DND-41 (cell line): ENCODE measurements around the gene KCNH8.

Experiments
- ATAC-seq: fragments of 200-7000 bp; cut with Tn5 transposase; 3 replicates; pipeline ENCODE4 v1.9.1; 2021; ENCODE audit warnings: low read depth; ENCODE audit not compliant: insufficient read depth
- DNase-seq: peaks from one replicate; pipeline ENCODE4 v3.0.0-alpha.2; 2020
- H2AFZ ChIP-seq: 2 replicates; pipeline ENCODE4 v1.6.0; 2012; ENCODE audit warnings: low read depth, low read length
- H3K27ac ChIP-seq: 2 replicates; pipeline ENCODE4 v1.5.1; 2012; ENCODE audit warnings: low read length, inconsistent platforms
- H3K27me3 ChIP-seq: fragments of 200-600 bp; sonication (generic); 2 replicates; pipeline ENCODE4 v1.6.0; 2012; ENCODE audit warnings: low read length, mild to moderate bottlenecking, inconsistent platforms; ENCODE audit not compliant: insufficient read depth, poor library complexity
- H3K36me3 ChIP-seq: 2 replicates; pipeline ENCODE4 v1.5.1; 2012; ENCODE audit warnings: low read length, inconsistent platforms; ENCODE audit not compliant: insufficient read depth
- H3K4me1 ChIP-seq: 2 replicates; pipeline ENCODE4 v1.5.1; 2012; ENCODE audit warnings: mild to moderate bottlenecking, low read length; ENCODE audit not compliant: insufficient read depth
- H3K4me2 ChIP-seq: 2 replicates; pipeline ENCODE4 v1.6.0; 2012; ENCODE audit warnings: mild to moderate bottlenecking, moderate library complexity, low read length, inconsistent platforms; ENCODE audit not compliant: insufficient read depth
- H3K4me3 ChIP-seq, 2 experiments: fragments of 200-600 bp in 1 of 2; shearing (Covaris generic) in 1 of 2; 2 replicates each; pipeline ENCODE4 v1.5.1; 2012 to 2016; ENCODE audit warnings: inconsistent platforms in 2 of 2, low read length in 2 of 2, mild to moderate bottlenecking in 2 of 2, low read depth in 1 of 2, moderate library complexity in 1 of 2
- H3K79me2 ChIP-seq: 2 replicates; pipeline ENCODE4 v1.6.0; 2012; ENCODE audit warnings: low read length, inconsistent platforms; ENCODE audit not compliant: insufficient read depth
- H3K9ac ChIP-seq: 2 replicates; pipeline ENCODE4 v1.6.0; 2012; ENCODE audit warnings: low read depth, mild to moderate bottlenecking, inconsistent platforms, low read length, moderate library complexity
- H3K9me3 ChIP-seq: 2 replicates; pipeline ENCODE4 v1.5.1; 2012; ENCODE audit warnings: low read length, moderate library complexity, mild to moderate bottlenecking, inconsistent platforms; ENCODE audit not compliant: insufficient read depth, severe bottlenecking
- H4K20me1 ChIP-seq: 2 replicates; pipeline ENCODE4 v1.6.0; 2012; ENCODE audit warnings: low read length; ENCODE audit not compliant: insufficient read depth
- EZH2 ChIP-seq: IDR thresholded peaks from 3 replicates; pipeline ENCODE4 v1.6.1; 2012; ENCODE audit warnings: borderline replicate concordance, low read depth, mild to moderate bottlenecking, moderate library complexity, low read length, inconsistent platforms; ENCODE audit not compliant: severe bottlenecking
- TF ChIP-seq, protein P1 (sequence below): IDR thresholded peaks from 2 replicates; pipeline ENCODE4 v1.5.1; 2012; ENCODE audit warnings: borderline replicate concordance, low read length, moderate library complexity, mild to moderate bottlenecking; ENCODE audit not compliant: poor library complexity, severe bottlenecking; ENCODE audit errors: extremely low read depth

The KCNH8 gene

DNA sequence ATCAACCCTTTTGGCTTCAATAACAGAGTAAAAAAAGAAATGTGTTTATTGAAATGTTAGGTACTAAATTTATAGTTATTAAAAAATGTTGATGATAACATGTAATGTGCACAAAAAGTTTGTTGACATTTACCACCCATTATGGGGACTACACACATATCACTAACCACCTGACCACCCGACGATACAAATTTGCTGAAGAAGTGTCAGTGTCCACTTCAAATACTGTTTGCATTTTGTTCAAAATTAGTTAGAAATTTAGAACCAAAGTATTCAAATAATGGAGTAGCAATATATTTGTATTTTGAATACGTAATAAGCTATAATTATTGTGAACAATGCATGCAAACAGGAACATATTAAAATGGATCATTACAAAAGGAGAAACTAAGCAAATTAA is 54.4 kb downstream of the KCNH8 start:
- H3K4me1 ChIP-seq: no peaks in the 10 kb centered on the region
- H3K27me3 ChIP-seq: no peaks in the 10 kb centered on the region
- H3K4me3 ChIP-seq: no peak overlapping the region
- H3K27ac ChIP-seq: no peak overlapping the region
- H3K4me2 ChIP-seq: no peak overlapping the region
- no peaks in the 10 kb centered on the region for H3K79me2 ChIP-seq
- no peaks in the 10 kb centered on the region for H4K20me1 ChIP-seq
- no peaks in the 10 kb centered on the region for H3K9me3 ChIP-seq
- no peaks in the 10 kb centered on the region for H3K36me3 ChIP-seq
- DNase-seq (no peak), ATAC-seq (no peak)
- no peak overlapping the region for H3K9ac ChIP-seq
- no peak overlapping the region for H2AFZ ChIP-seq
- TF ChIP-seq, protein P1, sequence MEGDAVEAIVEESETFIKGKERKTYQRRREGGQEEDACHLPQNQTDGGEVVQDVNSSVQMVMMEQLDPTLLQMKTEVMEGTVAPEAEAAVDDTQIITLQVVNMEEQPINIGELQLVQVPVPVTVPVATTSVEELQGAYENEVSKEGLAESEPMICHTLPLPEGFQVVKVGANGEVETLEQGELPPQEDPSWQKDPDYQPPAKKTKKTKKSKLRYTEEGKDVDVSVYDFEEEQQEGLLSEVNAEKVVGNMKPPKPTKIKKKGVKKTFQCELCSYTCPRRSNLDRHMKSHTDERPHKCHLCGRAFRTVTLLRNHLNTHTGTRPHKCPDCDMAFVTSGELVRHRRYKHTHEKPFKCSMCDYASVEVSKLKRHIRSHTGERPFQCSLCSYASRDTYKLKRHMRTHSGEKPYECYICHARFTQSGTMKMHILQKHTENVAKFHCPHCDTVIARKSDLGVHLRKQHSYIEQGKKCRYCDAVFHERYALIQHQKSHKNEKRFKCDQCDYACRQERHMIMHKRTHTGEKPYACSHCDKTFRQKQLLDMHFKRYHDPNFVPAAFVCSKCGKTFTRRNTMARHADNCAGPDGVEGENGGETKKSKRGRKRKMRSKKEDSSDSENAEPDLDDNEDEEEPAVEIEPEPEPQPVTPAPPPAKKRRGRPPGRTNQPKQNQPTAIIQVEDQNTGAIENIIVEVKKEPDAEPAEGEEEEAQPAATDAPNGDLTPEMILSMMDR: no peak
- TF ChIP-seq EZH2: no peak

DNA sequence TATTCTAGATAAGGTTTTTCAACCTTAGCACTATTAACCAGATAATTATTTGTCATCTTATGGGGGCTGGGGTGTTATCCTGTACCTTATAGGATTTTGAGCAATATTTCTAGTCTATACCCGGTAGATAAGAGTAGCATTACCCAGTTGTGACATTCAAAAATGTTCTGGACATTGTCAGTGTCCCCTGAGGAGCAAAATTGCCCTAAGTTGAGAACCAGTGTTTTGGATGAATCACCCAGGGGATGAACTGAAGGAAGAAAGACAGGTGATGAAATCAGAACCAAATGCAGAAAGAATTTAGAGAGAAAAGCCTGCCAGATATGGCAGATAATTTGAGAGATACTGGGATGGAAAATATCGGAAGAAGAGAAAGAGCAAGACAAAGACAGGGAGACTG is 58.2 kb downstream of the KCNH8 start:
- Histone ChIP-seq H3K4me2 (no peak overlapping the region), H2AFZ (no peak overlapping the region), H3K79me2 (no peaks in the 10 kb centered on the region), H4K20me1 (no peaks in the 10 kb centered on the region), H3K27ac (no peak overlapping the region), H3K9ac (no peak overlapping the region), H3K36me3 (no peaks in the 10 kb centered on the region), H3K4me1 (no peaks in the 10 kb centered on the region), H3K9me3 (no peaks in the 10 kb centered on the region), H3K4me3 (no peak overlapping the region), H3K27me3 (no peaks in the 10 kb centered on the region)
- ATAC-seq (no peak), DNase-seq (no peak)
- TF ChIP-seq, protein P1: no peak
- TF ChIP-seq EZH2: no peak

DNA sequence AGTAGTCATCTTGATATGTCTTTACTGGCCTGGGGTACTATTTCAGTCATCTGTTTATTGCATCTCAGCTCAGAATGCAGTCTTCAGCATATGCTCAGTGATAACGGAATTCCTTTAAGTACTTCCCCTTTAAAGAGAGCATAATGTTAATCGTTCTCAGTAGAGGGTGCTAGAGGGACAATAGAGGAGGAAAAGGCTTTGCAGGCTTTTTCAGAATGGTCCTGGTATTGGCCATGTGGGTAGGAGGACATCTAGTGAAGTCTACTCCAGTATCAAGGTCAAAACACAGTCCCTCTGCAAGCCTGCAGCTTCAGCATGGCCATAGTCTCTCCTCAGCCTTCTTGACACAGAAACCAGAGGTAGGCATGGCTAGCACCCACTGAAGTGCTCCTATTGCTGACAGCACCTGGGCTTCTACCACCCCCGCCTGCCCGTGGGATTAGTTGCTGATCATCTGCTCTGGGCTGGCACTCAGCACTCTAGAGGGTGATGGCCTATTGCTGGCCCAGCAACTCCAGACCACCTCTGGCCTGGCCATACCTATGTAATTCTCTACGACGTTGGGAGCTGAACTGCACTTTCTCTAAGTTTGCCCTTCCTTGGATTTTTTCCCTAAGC is 65.4 kb downstream of the KCNH8 start:
- Histone ChIP-seq H3K4me2 (no peak overlapping the region), H2AFZ (no peak overlapping the region), H3K36me3 (no peaks in the 10 kb centered on the region), H4K20me1 (no peaks in the 10 kb centered on the region), H3K27me3 (no peaks in the 10 kb centered on the region), H3K79me2 (no peaks in the 10 kb centered on the region), H3K9me3 (no peaks in the 10 kb centered on the region), H3K4me1 (no peaks in the 10 kb centered on the region), H3K9ac (no peak overlapping the region), H3K4me3 (no peak overlapping the region), H3K27ac (no peak overlapping the region)
- TF ChIP-seq, protein P1: peak; percentile 32
- no peak for TF ChIP-seq EZH2
- ATAC-seq: no peak
- no peak for DNase-seq

DNA sequence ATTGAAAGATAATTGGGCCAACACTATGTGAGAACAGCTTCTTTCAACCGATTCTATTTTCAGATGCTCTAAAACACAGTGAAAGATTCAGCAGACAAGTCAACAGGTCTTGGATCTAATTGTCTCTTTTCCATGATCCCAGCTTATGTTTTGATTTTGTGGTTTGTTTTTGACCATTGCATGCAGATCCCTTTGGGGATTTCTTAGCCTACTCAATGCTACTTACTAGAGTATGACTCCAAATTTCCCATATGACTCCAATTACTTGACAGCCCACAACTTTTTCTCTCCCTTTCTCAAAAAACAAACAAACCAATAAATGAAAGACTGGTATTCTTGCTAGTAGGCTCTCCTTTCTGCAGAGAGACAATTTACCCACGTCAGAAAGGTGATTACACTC is 67.1 kb downstream of the KCNH8 start:
- Histone ChIP-seq H3K4me1 (no peaks in the 10 kb centered on the region), H3K9ac (no peak overlapping the region), H3K79me2 (no peaks in the 10 kb centered on the region), H3K36me3 (no peaks in the 10 kb centered on the region), H3K9me3 (no peaks in the 10 kb centered on the region), H3K4me2 (no peak overlapping the region), H2AFZ (no peak overlapping the region), H4K20me1 (no peaks in the 10 kb centered on the region), H3K27me3 (no peaks in the 10 kb centered on the region), H3K27ac (no peak overlapping the region), H3K4me3 (no peak overlapping the region)
- no peak for DNase-seq
- TF ChIP-seq EZH2: no peak
- TF ChIP-seq, protein P1: no peak
- no peak for ATAC-seq
